Activated T-helper 2 cell treated with anti-CD3 and anti-CD28 coated beads, Interferon-gamma antibody, Interleukin-2, Interleukin-4, amounts not matched to agents 10 μg/mL and 5 μg/mL and 100 μg/mL, durations not matched to agents 14 hours and 24 hours and 36 hours (primary cell): ENCODE data around the gene EPG5. TPM values are rescaled to one million over a fixed set of nuclear protein-coding genes. Genes with fewer than 3 reads are reported as not detected.
"Not testable (repeated sequence)": the region's sequence is repeated elsewhere in the genome, so short reads cannot be mapped to it uniquely, and the experiment has no call there.

Source experiments
- DNase-seq: peaks from one replicate; pipeline ENCODE4 v3.0.0; 2021; ENCODE audit warnings: low spot score
- H3K27ac Mint-ChIP-seq: one replicate; pipeline ENCODE4 v1.8.0; 2021; ENCODE audit warnings: mixed read lengths
- H3K27me3 Mint-ChIP-seq: one replicate; pipeline ENCODE4 v1.8.0; 2021; ENCODE audit warnings: low read depth, mixed read lengths
- H3K36me3 Mint-ChIP-seq: one replicate; pipeline ENCODE4 v1.8.0; 2021; ENCODE audit warnings: low read depth, mixed read lengths
- H3K4me1 Mint-ChIP-seq: one replicate; pipeline ENCODE4 v1.8.0; 2021; ENCODE audit warnings: low read depth, mixed read lengths
- H3K4me3 Mint-ChIP-seq: one replicate; pipeline ENCODE4 v1.8.0; 2021; ENCODE audit warnings: low read depth, mild to moderate bottlenecking, moderate library complexity, mixed read lengths
- H3K9me3 Mint-ChIP-seq: one replicate; pipeline ENCODE4 v1.8.0; 2021; ENCODE audit warnings: mixed read lengths
- intact Hi-C: fragments of 100-400 bp; cut with micrococcal nuclease; formaldehyde crosslinking; loops from one replicate; pipeline ENCODE4 v1.15.1; 2023
- total RNA-seq: library from RNA; stranded (reverse); gene quantifications from 2 replicates; pipeline ENCODE4 v1.2.3, GENCODE V29; 2022

The EPG5 gene
- total RNA-seq, 1 donor from 2014 or later = 17.1 TPM

GRCh38 chr18:45821711-45822110 lies 145.4 kb downstream of the EPG5 start:
- no peak for DNase-seq
- Mint-ChIP-seq H3K27me3 (peaks cover 38% of the 10 kb centered on the region), H3K4me1 (peaks cover 3% of the 10 kb centered on the region), H3K4me3 (no peak overlapping the region), H3K27ac (no peak overlapping the region), H3K36me3 (no peaks in the 10 kb centered on the region), H3K9me3 (no peaks in the 10 kb centered on the region)
- intact Hi-C loops = no loop called here

- no peak for DNase-seq
- no peak overlapping the region for H3K4me3 Mint-ChIP-seq
- H3K9me3 Mint-ChIP-seq = no peaks in the 10 kb centered on the region
- H3K27me3 Mint-ChIP-seq = peaks cover 39% of the 10 kb centered on the region
- H3K27ac Mint-ChIP-seq = no peak overlapping the region
- no peaks in the 10 kb centered on the region for H3K36me3 Mint-ChIP-seq
- intact Hi-C loops = no loop called here
- peaks cover 3% of the 10 kb centered on the region for H3K4me1 Mint-ChIP-seq
Measured at GRCh38 chr18:45821026-45821425, 146.1 kb downstream of the EPG5 start.

GRCh38 chr18:45820106-45820745 lies 146.9 kb downstream of the EPG5 start:
- Mint-ChIP-seq H3K27ac (no peak overlapping the region), H3K27me3 (peaks cover 44% of the 10 kb centered on the region), H3K36me3 (no peaks in the 10 kb centered on the region), H3K4me3 (no peak overlapping the region), H3K9me3 (no peaks in the 10 kb centered on the region), H3K4me1 (peaks cover 3% of the 10 kb centered on the region)
- intact Hi-C loops = no loop called here
- no peak for DNase-seq

GRCh38 chr18:45818765-45819164 lies 148.4 kb downstream of the EPG5 start:
- DNase-seq, H3K4me1 Mint-ChIP-seq, H3K27ac Mint-ChIP-seq, H3K9me3 Mint-ChIP-seq, H3K4me3 Mint-ChIP-seq, H3K36me3 Mint-ChIP-seq, intact Hi-C loops: not testable (repeated sequence)
- H3K27me3 Mint-ChIP-seq = peaks cover 41% of the 10 kb centered on the region

- Mint-ChIP-seq H3K27me3 (peaks cover 33% of the 10 kb centered on the region), H3K4me1 (no peaks in the 10 kb centered on the region), H3K9me3 (no peaks in the 10 kb centered on the region), H3K36me3 (no peaks in the 10 kb centered on the region), H3K4me3 (no peak overlapping the region), H3K27ac (no peak overlapping the region)
- intact Hi-C loops = no loop called here
- no peak for DNase-seq
Measured at GRCh38 chr18:45817543-45817942, 149.6 kb downstream of the EPG5 start.

- Mint-ChIP-seq H3K4me1 (peaks cover 13% of the 10 kb centered on the region), H3K27me3 (peaks cover 16% of the 10 kb centered on the region)
- H3K36me3 Mint-ChIP-seq, H3K27ac Mint-ChIP-seq, H3K9me3 Mint-ChIP-seq, intact Hi-C loops, DNase-seq, H3K4me3 Mint-ChIP-seq: not testable (repeated sequence)
Measured at GRCh38 chr18:45814733-45815132, 152.4 kb downstream of the EPG5 start.

- H3K27ac Mint-ChIP-seq, intact Hi-C loops, DNase-seq, H3K4me3 Mint-ChIP-seq, H3K36me3 Mint-ChIP-seq, H3K27me3 Mint-ChIP-seq: not testable (repeated sequence)
- H3K9me3 Mint-ChIP-seq = peaks cover 40% of the 10 kb centered on the region
- peaks cover 23% of the 10 kb centered on the region for H3K4me1 Mint-ChIP-seq
Measured at GRCh38 chr18:45807144-45807543, 160.0 kb downstream of the EPG5 start.

GRCh38 chr18:45806226-45806625 lies 160.9 kb downstream of the EPG5 start:
- Mint-ChIP-seq H3K9me3 (peaks cover 40% of the 10 kb centered on the region), H3K27me3 (peaks cover 4% of the 10 kb centered on the region), H3K27ac (no peak overlapping the region), H3K4me3 (no peak overlapping the region), H3K4me1 (peaks cover 21% of the 10 kb centered on the region), H3K36me3 (peaks cover 3% of the 10 kb centered on the region)
- DNase-seq = no peak
- intact Hi-C loops = no loop called here

- H3K9me3 Mint-ChIP-seq = peaks cover 40% of the 10 kb centered on the region
- H3K27ac Mint-ChIP-seq = no peak overlapping the region
- intact Hi-C loops = no loop called here
- H3K36me3 Mint-ChIP-seq = peaks cover 3% of the 10 kb centered on the region
- peaks cover 4% of the 10 kb centered on the region for H3K27me3 Mint-ChIP-seq
- peaks cover 15% of the 10 kb centered on the region for H3K4me1 Mint-ChIP-seq
- DNase-seq = no peak
- no peak overlapping the region for H3K4me3 Mint-ChIP-seq
Measured at GRCh38 chr18:45805551-45805950, 161.6 kb downstream of the EPG5 start.

GRCh38 chr18:45802814-45803492 lies 164.2 kb downstream of the EPG5 start:
- Mint-ChIP-seq H3K4me3 (no peak overlapping the region), H3K27me3 (no peaks in the 10 kb centered on the region), H3K27ac (no peak overlapping the region), H3K9me3 (peaks cover 19% of the 10 kb centered on the region), H3K36me3 (peaks cover 3% of the 10 kb centered on the region), H3K4me1 (peaks cover 7% of the 10 kb centered on the region)
- no peak for DNase-seq
- intact Hi-C loops = loop anchor here (2.0 kb wide), 1 partner anchor 72 kb away; no protein-coding TSS in a partner anchor

- DNase-seq = no peak
- no peak overlapping the region for H3K27ac Mint-ChIP-seq
- H3K27me3 Mint-ChIP-seq = peaks cover 2% of the 10 kb centered on the region
- peaks cover 3% of the 10 kb centered on the region for H3K36me3 Mint-ChIP-seq
- H3K4me3 Mint-ChIP-seq = no peak overlapping the region
- peaks cover 19% of the 10 kb centered on the region for H3K9me3 Mint-ChIP-seq
- peaks cover 7% of the 10 kb centered on the region for H3K4me1 Mint-ChIP-seq
- intact Hi-C loops = loop anchor here (2.0 kb wide), 1 partner anchor 73 kb away; no protein-coding TSS in a partner anchor
Measured at GRCh38 chr18:45801416-45802004, 165.6 kb downstream of the EPG5 start.
